Effector memory CD8-positive, alpha-beta T cell (primary cell): ENCODE data around the gene IL2RG.

ENCODE experiments used
- ATAC-seq: fragments of 150-1000 bp; cut with Tn5 transposase; replicated peaks from 2 replicates; pipeline ENCODE4 v1.10.0; 2021; ENCODE audit warnings: mild to moderate bottlenecking, moderate library complexity
- DNase-seq, 3 experiments: peaks; one replicate each; pipeline ENCODE4 v3.0.0; 2021
- H3K27ac Mint-ChIP-seq, 2 donors: one replicate each; pipeline ENCODE4 v1.8.0; 2022; ENCODE audit warnings: mild to moderate bottlenecking in 2 of 2, mixed read lengths in 2 of 2, moderate library complexity in 2 of 2
- H3K27me3 Mint-ChIP-seq, 2 donors: one replicate each; pipeline ENCODE4 v1.8.0; 2022; ENCODE audit warnings: mixed read lengths in 2 of 2
- H3K36me3 Mint-ChIP-seq: one replicate; pipeline ENCODE4 v1.8.0; 2022; ENCODE audit warnings: mild to moderate bottlenecking, moderate library complexity, mixed read lengths; ENCODE audit not compliant: insufficient read depth
- H3K4me1 Mint-ChIP-seq, 2 donors: one replicate each; pipeline ENCODE4 v1.8.0; 2022; ENCODE audit warnings: low read depth in 2 of 2, mixed read lengths in 2 of 2
- H3K4me3 Mint-ChIP-seq, 2 donors: one replicate each; pipeline ENCODE4 v1.8.0; 2022; ENCODE audit warnings: mild to moderate bottlenecking in 2 of 2, mixed read lengths in 2 of 2, moderate library complexity in 2 of 2
- H3K9me3 Mint-ChIP-seq, 2 donors: one replicate each; pipeline ENCODE4 v1.8.0; 2022; ENCODE audit warnings: mixed read lengths in 2 of 2
- total RNA-seq, 9 experiments: gene quantifications; one replicate each; lab custom pipeline; 2026; lab: John Stamatoyannopoulos, UW

IL2RG gene
- 17.1 to 46.4 (median 23.1) reads per million in 9 experiments for total RNA-seq

DNA sequence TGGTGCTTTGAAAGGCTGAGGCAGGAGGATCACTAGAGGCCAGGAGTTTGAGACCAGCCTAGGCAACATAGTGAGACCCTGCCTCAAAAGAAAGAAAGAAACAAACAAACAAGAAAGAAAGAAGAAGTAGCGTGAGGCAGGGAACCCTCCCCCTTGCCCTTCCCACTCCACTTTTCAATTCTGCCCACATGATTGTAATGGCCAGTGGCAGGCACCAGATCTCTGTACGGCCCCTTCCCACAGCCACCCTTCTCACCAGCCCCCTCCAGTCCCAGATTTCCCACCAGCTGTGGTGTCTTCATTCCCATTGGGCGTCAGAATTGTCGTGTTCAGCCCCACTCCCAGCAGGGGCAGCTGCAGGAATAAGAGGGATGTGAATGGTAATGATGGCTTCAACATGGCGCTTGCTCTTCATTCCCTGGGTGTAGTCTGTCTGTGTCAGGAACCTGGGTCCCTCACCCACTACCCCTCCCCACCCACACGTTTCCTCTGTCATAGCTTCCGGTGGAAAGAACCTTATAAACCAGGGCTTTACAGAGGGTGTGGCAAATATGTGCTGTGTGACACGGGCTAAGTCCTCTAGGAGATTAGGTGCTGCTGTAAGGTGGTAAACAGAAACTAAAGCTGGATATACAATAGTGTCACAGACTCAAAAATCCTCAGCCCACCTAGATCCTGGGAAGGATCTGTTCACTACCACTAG, at the start of gene IL2RG:
Gene IL2RG (minus strand): TSS at position 437 of the 703 bp plus-strand sequence. CDS start 38 bp downstream, at position 399.
- H3K9me3 Mint-ChIP-seq = no peaks in the 10 kb centered on the region
- peak; percentile 85 for ATAC-seq
- H3K27ac Mint-ChIP-seq = peak within 1 kb of the TSS; percentile 98 to 100
- peak within 1 kb of the TSS; percentile 94 for H3K4me3 Mint-ChIP-seq
- H3K36me3 Mint-ChIP-seq = peaks cover 55% of the 10 kb centered on the region
- peaks cover 35 to 51% of the 10 kb centered on the region in 2 donors for H3K4me1 Mint-ChIP-seq
- DNase-seq = peak; percentile 67 to 73 (median 70)
- no peaks in the 10 kb centered on the region for H3K27me3 Mint-ChIP-seq

GRCh38 chrX:71160475-71160874, 49.1 kb upstream of the IL2RG start:
- Mint-ChIP-seq H3K4me3 (no peak overlapping the region), H3K4me1 (peaks cover 6 to 14% of the 10 kb centered on the region in 2 donors), H3K36me3 (peaks cover 11% of the 10 kb centered on the region), H3K9me3 (no peaks in the 10 kb centered on the region), H3K27me3 (no peaks in the 10 kb centered on the region), H3K27ac (no peak overlapping the region)
- DNase-seq = no peak
- ATAC-seq = no peak

- H3K27ac Mint-ChIP-seq = no peak overlapping the region
- no peaks in the 10 kb centered on the region for H3K27me3 Mint-ChIP-seq
- H3K36me3 Mint-ChIP-seq = peaks cover 8% of the 10 kb centered on the region
- no peaks in the 10 kb centered on the region for H3K9me3 Mint-ChIP-seq
- H3K4me3 Mint-ChIP-seq = no peak overlapping the region
- peaks cover 6 to 14% of the 10 kb centered on the region in 2 donors for H3K4me1 Mint-ChIP-seq
- DNase-seq (no peak), ATAC-seq (no peak)
These were observed 48.0 kb upstream of the IL2RG start for GRCh38 chrX:71159335-71159734.

DNA sequence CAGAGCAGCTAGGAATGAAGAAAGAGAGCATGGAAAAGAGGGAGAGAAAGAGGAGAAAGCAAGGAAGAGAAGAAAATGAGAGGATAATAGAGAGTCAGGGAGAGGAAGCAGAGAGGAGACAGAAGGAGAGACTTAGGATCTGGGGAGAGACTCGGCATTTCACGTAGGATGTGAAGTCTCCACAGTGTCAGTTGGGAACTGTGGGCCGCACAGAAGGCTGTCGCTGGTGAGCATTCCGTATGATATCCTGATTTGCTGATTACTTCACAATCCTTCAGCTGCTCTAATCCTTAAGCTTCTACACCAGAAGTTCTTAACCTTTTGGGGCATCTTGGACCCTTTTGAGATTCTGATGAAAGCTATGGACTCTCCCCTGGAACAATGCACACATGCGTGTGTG, 47.2 kb upstream of the IL2RG start:
- no peaks in the 10 kb centered on the region for H3K9me3 Mint-ChIP-seq
- DNase-seq = no peak
- no peak for ATAC-seq
- H3K4me3 Mint-ChIP-seq = no peak overlapping the region
- H3K36me3 Mint-ChIP-seq = peaks cover 3% of the 10 kb centered on the region
- no peaks in the 10 kb centered on the region for H3K27me3 Mint-ChIP-seq
- peaks cover 6 to 14% of the 10 kb centered on the region in 2 donors for H3K4me1 Mint-ChIP-seq
- no peak overlapping the region for H3K27ac Mint-ChIP-seq

DNA sequence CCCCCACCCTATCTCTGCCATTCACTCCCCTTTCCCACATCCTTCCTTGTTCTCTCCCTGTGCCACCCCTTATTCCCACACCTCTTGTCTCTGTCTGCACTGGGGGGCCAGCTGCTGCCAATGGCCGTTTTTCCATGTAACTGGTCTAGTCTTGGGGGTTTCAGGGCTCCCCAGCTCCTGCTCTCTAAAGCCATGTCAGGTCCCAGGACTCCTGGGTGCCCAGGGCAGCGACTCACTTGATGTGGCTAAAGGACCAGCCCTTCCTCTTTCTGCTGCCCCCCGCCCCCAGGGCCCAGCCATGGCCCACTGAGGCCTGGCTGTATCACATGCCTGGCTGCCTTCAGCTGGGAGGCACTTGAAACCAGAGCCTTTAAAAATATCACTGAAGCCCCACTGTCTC, 43.3 kb upstream of the IL2RG start:
- DNase-seq = no peak
- peaks cover 6 to 14% of the 10 kb centered on the region in 2 donors for H3K4me1 Mint-ChIP-seq
- peak overlapping the region; percentile 84 to 93 for H3K27ac Mint-ChIP-seq
- no peaks in the 10 kb centered on the region for H3K27me3 Mint-ChIP-seq
- no peaks in the 10 kb centered on the region for H3K36me3 Mint-ChIP-seq
- no peak overlapping the region for H3K4me3 Mint-ChIP-seq
- H3K9me3 Mint-ChIP-seq = no peaks in the 10 kb centered on the region
- no peak for ATAC-seq

DNA sequence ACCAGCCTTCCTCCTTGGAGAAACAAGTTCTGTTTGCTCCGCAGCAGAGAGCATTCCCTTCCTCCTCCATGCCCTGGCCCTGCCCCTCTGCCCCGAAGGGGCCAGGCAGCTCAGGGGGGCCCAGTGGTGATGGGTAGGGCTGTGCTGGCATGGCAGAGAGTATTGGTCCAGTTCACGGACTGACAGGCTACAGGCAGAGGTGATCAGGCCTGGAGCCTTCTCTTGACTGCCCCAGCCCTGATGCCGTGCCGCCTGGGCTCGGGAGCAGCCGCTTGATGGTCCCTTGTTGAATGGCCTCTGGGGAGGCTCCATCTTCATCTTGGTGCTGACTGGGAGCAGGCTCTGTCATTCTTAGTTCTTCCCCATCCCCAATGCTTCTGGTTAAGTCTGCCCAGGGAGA, 42.8 kb upstream of the IL2RG start:
- no peaks in the 10 kb centered on the region for H3K36me3 Mint-ChIP-seq
- no peaks in the 10 kb centered on the region for H3K27me3 Mint-ChIP-seq
- H3K4me3 Mint-ChIP-seq = no peak overlapping the region
- ATAC-seq = no peak
- H3K9me3 Mint-ChIP-seq = no peaks in the 10 kb centered on the region
- peak overlapping the region in 1 of 2 donors; percentile 93 for H3K27ac Mint-ChIP-seq
- peaks cover 6 to 14% of the 10 kb centered on the region in 2 donors for H3K4me1 Mint-ChIP-seq
- no peak for DNase-seq

- Mint-ChIP-seq H3K9me3 (no peaks in the 10 kb centered on the region), H3K27ac (peak overlapping the region; percentile 15 to 41)
These were observed 40.0 kb upstream of the IL2RG start for GRCh38 chrX:71151366-71151765.

GRCh38 chrX:71148278-71148663, 36.9 kb upstream of the IL2RG start:
- Mint-ChIP-seq H3K36me3 (peaks cover 16% of the 10 kb centered on the region), H3K9me3 (no peaks in the 10 kb centered on the region), H3K27ac (no peak overlapping the region), H3K4me1 (peaks cover 10% of the 10 kb centered on the region in 2 donors), H3K27me3 (no peaks in the 10 kb centered on the region), H3K4me3 (no peak overlapping the region)
- DNase-seq (no peak), ATAC-seq (no peak)

More at GRCh38 chrX:71151366-71151765, 40.0 kb upstream of the IL2RG start:
- DNase-seq (no peak), ATAC-seq (no peak)
- Mint-ChIP-seq H3K27me3 (no peaks in the 10 kb centered on the region), H3K36me3 (peaks cover 5% of the 10 kb centered on the region), H3K4me3 (no peak overlapping the region), H3K4me1 (peaks cover 4 to 10% of the 10 kb centered on the region in 2 donors)

- no peak for DNase-seq
- Mint-ChIP-seq H3K27ac (peak overlapping the region in 1 of 2 donors; percentile 72), H3K27me3 (no peaks in the 10 kb centered on the region), H3K4me3 (no peak overlapping the region), H3K36me3 (peaks cover 21% of the 10 kb centered on the region), H3K4me1 (peaks cover 10% of the 10 kb centered on the region in 2 donors), H3K9me3 (no peaks in the 10 kb centered on the region)
- no peak for ATAC-seq
These were observed 36.3 kb upstream of the IL2RG start for GRCh38 chrX:71147496-71148277.

- no peak for DNase-seq
- no peak for ATAC-seq
- Mint-ChIP-seq H3K27me3 (no peaks in the 10 kb centered on the region), H3K9me3 (no peaks in the 10 kb centered on the region), H3K4me3 (peak within 1 kb of the TSS in 1 of 2 donors; percentile 36), H3K27ac (peak within 1 kb of the TSS in 1 of 2 donors; percentile 72), H3K36me3 (peaks cover 34% of the 10 kb centered on the region), H3K4me1 (peaks cover 10% of the 10 kb centered on the region in 2 donors)
These were observed 33.3 kb upstream of the IL2RG start, which contains the start of gene NLGN3 for GRCh38 chrX:71144651-71145050. TSS of gene NLGN3 (plus strand) at chrX:71144841. CDS start at chrX:71147750, 2,909 bp downstream.

DNA sequence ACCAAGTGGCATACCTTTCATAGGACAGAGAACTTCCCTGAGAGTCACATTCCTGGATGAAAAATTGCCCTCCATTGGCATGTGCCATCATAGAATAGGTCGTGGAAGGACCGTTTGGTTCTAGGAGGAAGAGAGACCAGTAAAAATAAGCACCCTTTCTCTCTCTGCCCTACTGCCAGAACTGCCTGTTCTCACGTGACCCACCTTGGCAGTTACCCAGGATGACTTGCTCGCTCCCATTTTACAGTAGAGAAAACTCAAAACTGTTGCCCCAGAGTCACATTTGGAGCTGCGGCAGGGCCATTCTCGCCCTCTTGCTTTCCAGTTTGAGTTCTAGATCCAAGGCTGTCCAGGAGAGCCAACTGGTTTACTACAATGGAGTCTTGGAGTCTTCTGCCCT, 32.1 kb upstream of the IL2RG start:
- H3K4me1 Mint-ChIP-seq = peaks cover 10 to 15% of the 10 kb centered on the region in 2 donors
- DNase-seq (no peak), ATAC-seq (no peak)
- no peak overlapping the region for H3K4me3 Mint-ChIP-seq
- no peaks in the 10 kb centered on the region for H3K27me3 Mint-ChIP-seq
- H3K9me3 Mint-ChIP-seq = no peaks in the 10 kb centered on the region
- H3K36me3 Mint-ChIP-seq = peaks cover 45% of the 10 kb centered on the region
- H3K27ac Mint-ChIP-seq = no peak overlapping the region

DNA sequence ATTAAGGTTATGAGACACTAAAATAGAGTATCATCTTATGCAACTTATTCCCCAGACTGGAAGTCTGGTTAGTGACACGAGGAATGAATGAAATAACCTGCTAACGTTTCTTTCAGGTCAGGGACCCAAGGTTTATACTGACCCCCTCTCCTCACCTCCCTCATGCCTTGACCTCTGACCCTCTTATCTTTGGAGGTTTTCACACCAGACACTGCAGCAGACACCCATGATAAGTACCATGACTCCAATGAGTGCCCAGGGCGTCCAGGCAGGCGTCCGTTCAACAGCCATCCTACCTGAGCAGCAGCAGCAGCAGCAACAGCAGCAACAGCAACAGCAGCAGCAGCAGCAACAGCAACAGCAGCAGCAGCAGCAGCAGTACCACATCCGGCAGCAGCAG, 29.1 kb upstream of the IL2RG start:
- peaks cover 54% of the 10 kb centered on the region for H3K36me3 Mint-ChIP-seq
- DNase-seq = no peak

DNA sequence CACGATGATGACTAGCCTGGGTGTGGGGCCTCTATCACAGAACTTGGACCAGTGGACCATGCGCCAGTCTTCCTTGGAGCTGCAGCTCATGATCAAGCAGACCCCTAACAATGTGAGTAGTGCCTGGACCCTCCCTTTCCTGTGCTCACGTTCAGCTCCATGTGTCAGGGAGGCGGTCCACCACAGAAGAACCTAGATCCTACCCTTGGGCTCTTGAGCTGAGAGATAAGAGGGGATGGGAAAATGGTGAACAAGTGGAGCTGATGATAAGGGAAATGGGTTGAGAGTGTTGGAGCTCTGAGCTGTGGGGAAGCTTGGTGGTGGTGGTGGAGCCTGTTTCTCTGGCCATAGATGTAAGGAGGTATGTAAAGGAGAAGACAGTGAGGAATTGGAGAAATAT, 20.1 kb upstream of the IL2RG start:
- Mint-ChIP-seq H3K36me3 (peaks cover 43% of the 10 kb centered on the region), H3K4me3 (no peak overlapping the region), H3K27ac (peak overlapping the region in 1 of 2 donors; percentile 49), H3K9me3 (no peaks in the 10 kb centered on the region), H3K27me3 (no peaks in the 10 kb centered on the region), H3K4me1 (peaks cover 14% of the 10 kb centered on the region in 2 donors)
- DNase-seq (no peak), ATAC-seq (no peak)

More for the DNA sequence above, 29.1 kb upstream of the IL2RG start:
- peaks cover 5 to 14% of the 10 kb centered on the region in 2 donors for H3K4me1 Mint-ChIP-seq
- no peak overlapping the region for H3K27ac Mint-ChIP-seq
- ATAC-seq = no peak
- no peaks in the 10 kb centered on the region for H3K27me3 Mint-ChIP-seq
- no peak overlapping the region for H3K4me3 Mint-ChIP-seq
- no peaks in the 10 kb centered on the region for H3K9me3 Mint-ChIP-seq
